NCI-H1105 treated with DMSO at 0.1 percent for 48 hours (cell line): ENCODE measurements around the gene CYP21A2.
"Not testable (repeated sequence)": the region's sequence is repeated elsewhere in the genome, so short reads cannot be mapped to it uniquely, and the experiment has no call there.

Experiments used
- DNase-seq: peaks from one replicate; lab custom pipeline; 2025; lab: John Stamatoyannopoulos, UW

CYP21A2 gene

GRCh38 chr6:32055756-32056155, 17.5 kb downstream of the CYP21A2 start:
- not testable (repeated sequence) for DNase-seq

- no peak for DNase-seq
These were observed 18.0 kb downstream of the CYP21A2 start for GRCh38 chr6:32056254-32056653.

GRCh38 chr6:32057966-32058365, 19.8 kb downstream of the CYP21A2 start:
- DNase-seq, result no peak

- DNase-seq, result no peak
These were observed 20.3 kb downstream of the CYP21A2 start for GRCh38 chr6:32058511-32058963.

- no peak for DNase-seq
These were observed 22.9 kb downstream of the CYP21A2 start for GRCh38 chr6:32060966-32061655.

- no peak for DNase-seq
These were observed 26.5 kb downstream of the CYP21A2 start for GRCh38 chr6:32064706-32065105.

- DNase-seq, result not testable (repeated sequence)
These were observed 29.3 kb downstream of the CYP21A2 start for GRCh38 chr6:32067521-32067920.

- DNase-seq, result not testable (repeated sequence)
These were observed 30.1 kb downstream of the CYP21A2 start for GRCh38 chr6:32068315-32068714.

GRCh38 chr6:32068867-32069266, 30.7 kb downstream of the CYP21A2 start:
- no peak for DNase-seq

- no peak for DNase-seq
These were observed 31.2 kb downstream of the CYP21A2 start for GRCh38 chr6:32069460-32069859.

- no peak for DNase-seq
These were observed 31.8 kb downstream of the CYP21A2 start for GRCh38 chr6:32069878-32070515.

GRCh38 chr6:32070814-32071543, 32.8 kb downstream of the CYP21A2 start:
- no peak for DNase-seq

GRCh38 chr6:32073101-32073500, 34.9 kb downstream of the CYP21A2 start:
- DNase-seq, result no peak

GRCh38 chr6:32073613-32074012, 35.4 kb downstream of the CYP21A2 start:
- no peak for DNase-seq

GRCh38 chr6:32074996-32075532, 36.8 kb downstream of the CYP21A2 start:
- DNase-seq, result no peak

- no peak for DNase-seq
These were observed 37.6 kb downstream of the CYP21A2 start for GRCh38 chr6:32075781-32076180.

GRCh38 chr6:32076321-32076809, 38.1 kb downstream of the CYP21A2 start:
- no peak for DNase-seq

- DNase-seq, result no peak
These were observed 41.5 kb downstream of the CYP21A2 start for GRCh38 chr6:32079566-32080290.

GRCh38 chr6:32081168-32081990, 43.2 kb downstream of the CYP21A2 start:
- no peak for DNase-seq

- DNase-seq, result no peak
These were observed 44.3 kb downstream of the CYP21A2 start for GRCh38 chr6:32082478-32082877.

- DNase-seq, result no peak
These were observed 44.7 kb downstream of the CYP21A2 start for GRCh38 chr6:32082935-32083334.
